HG03469 (cell line): ENCODE measurements around the gene PAQR6.

Experiments used
- ATAC-seq: cut with Tn5 transposase; IDR thresholded peaks from one replicate; pipeline ENCODE4 v1.9.1; 2021; ENCODE audit warnings: mild to moderate bottlenecking, moderate library complexity, moderate number of reproducible peaks; ENCODE audit not compliant: unreplicated experiment

PAQR6 gene

GRCh38 chr1:156247460-156248322, at the start of gene PAQR6:
Gene PAQR6 (minus strand): TSS chr1:156248056. CDS start chr1:156246731, 1,325 bp downstream.
- ATAC-seq: no peak

- no peak for ATAC-seq
Observed at GRCh38 chr1:156295391-156295947, 47.6 kb upstream of the PAQR6 start, which contains the start of gene GLMP. Gene GLMP (minus strand): TSS chr1:156295679. CDS start chr1:156295645, 34 bp downstream.

- ATAC-seq: no peak
Observed at GRCh38 chr1:156293895-156294294, 46.0 kb upstream of the PAQR6 start.

- no peak for ATAC-seq
Observed at GRCh38 chr1:156293098-156293434, 45.2 kb upstream of the PAQR6 start.

- ATAC-seq: no peak
Observed at GRCh38 chr1:156291226-156292061, 43.6 kb upstream of the PAQR6 start.

- ATAC-seq: no peak
Observed at GRCh38 chr1:156289857-156290256, 42.0 kb upstream of the PAQR6 start.

GRCh38 chr1:156286061-156286460, 38.2 kb upstream of the PAQR6 start:
- ATAC-seq: no peak

GRCh38 chr1:156285437-156285836, 37.6 kb upstream of the PAQR6 start:
- no peak for ATAC-seq

- no peak for ATAC-seq
Observed at GRCh38 chr1:156284757-156285156, 36.9 kb upstream of the PAQR6 start.

- no peak for ATAC-seq
Observed at GRCh38 chr1:156284112-156284511, 36.3 kb upstream of the PAQR6 start, which contains the start of gene TMEM79. Gene TMEM79 (plus strand): TSS chr1:156284325. CDS start chr1:156285227, 902 bp downstream.

- ATAC-seq: no peak
Observed at GRCh38 chr1:156283521-156283920, 35.7 kb upstream of the PAQR6 start.

GRCh38 chr1:156282479-156283222, 34.8 kb upstream of the PAQR6 start, which contains the start of gene SMG5:
Gene SMG5 (minus strand): TSS chr1:156282825. CDS start chr1:156282680, 145 bp downstream.
- ATAC-seq: peak; percentile 59

- no peak for ATAC-seq
Observed at GRCh38 chr1:156281693-156282478, 34.0 kb upstream of the PAQR6 start.

- no peak for ATAC-seq
Observed at GRCh38 chr1:156281281-156281680, 33.4 kb upstream of the PAQR6 start.

GRCh38 chr1:156279837-156280236, 32.0 kb upstream of the PAQR6 start:
- ATAC-seq: no peak

GRCh38 chr1:156276966-156277381, 29.1 kb upstream of the PAQR6 start:
- no peak for ATAC-seq

GRCh38 chr1:156276532-156276931, 28.7 kb upstream of the PAQR6 start:
- no peak for ATAC-seq

- ATAC-seq: no peak
Observed at GRCh38 chr1:156270314-156270713, 22.5 kb upstream of the PAQR6 start.

GRCh38 chr1:156268336-156268735, 20.5 kb upstream of the PAQR6 start:
- ATAC-seq: no peak

GRCh38 chr1:156266051-156266450, 18.2 kb upstream of the PAQR6 start:
- ATAC-seq: no peak
